RCC 7860 (cell line): Measurements from ENCODE around the gene SNX10.
"Not testable (repeated sequence)": the region's sequence is repeated elsewhere in the genome, so short reads cannot be mapped to it uniquely, and the experiment has no call there.

Source experiments
- DNase-seq: peaks from one replicate; pipeline ENCODE4 v3.0.0-alpha.2; 2015; ENCODE audit warnings: low spot score
- FAIRE-seq: peaks from 2 replicates; lab custom pipeline; 2012; peaks lifted over from hg19 to GRCh38; lab: Jason Lieb, UNC

SNX10 gene, protein sequence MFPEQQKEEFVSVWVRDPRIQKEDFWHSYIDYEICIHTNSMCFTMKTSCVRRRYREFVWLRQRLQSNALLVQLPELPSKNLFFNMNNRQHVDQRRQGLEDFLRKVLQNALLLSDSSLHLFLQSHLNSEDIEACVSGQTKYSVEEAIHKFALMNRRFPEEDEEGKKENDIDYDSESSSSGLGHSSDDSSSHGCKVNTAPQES

DNA sequence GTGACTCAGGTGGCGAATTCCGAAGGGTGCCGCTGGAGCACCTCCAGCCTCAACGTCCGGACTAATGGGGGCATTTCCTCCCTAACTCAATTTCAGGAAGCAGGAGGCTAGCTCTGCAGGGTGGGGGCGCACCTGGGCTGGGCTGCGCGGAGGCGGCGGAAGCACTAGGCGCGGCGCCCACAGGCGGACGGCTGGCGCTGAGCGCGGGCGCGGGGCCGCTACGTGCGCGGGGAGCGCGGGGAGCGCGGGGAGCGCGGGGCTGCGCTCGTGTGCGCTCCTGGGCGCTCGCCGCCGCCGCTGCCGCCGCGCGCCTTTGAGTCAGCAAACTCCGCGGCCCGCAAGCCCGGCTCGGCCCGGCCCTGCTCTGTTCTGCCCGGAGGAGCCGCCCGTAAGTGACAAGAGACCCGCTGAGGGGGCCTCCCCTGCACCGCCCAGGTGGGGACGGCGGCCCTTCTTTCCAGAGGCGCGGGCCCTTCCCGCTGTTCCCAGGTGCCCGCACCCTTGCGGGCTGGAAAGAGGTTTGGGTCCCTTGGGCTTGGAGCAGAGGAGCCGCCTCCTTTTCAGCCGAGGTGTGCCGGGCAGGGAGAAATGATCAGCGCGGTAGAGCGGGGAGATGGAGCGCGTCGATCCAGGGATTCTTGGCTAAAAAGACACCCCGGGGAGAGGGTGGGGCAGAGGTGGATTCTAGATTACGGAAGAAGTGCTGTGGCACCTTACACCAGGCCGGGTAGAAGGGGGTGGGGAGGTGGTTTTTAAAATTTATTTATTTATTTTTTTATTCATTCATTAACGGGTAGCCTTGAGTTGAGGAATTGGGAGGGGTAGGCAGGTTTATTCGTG, at the start of gene SNX10:
TSS of gene SNX10 (plus strand) at position 164 of the 840 bp plus-strand sequence. CDS start 54,581 bp downstream, outside the sequence.
- FAIRE-seq (no peak), DNase-seq (peak; percentile 59)

DNA sequence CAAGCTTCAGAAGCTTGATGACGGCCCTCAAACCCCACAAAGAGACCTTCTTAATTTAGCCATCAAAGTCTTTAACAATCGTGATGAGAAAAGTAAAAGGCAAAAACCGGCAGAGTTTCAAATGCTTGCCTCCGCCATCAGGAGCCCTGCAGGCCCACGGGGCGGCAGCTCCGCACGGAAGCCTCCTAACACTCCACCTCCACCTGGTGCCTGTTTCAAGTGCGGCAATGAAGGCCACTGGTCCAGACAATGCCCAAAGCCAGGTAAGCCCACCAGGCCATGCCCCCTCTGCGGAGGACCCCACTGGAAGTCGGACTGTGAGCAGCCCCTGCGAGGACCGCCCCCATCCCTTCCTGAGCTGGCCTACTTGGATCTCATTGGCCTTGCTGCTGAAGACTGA, 46.5 kb upstream of the SNX10 start:
- FAIRE-seq: no peak
- no peak for DNase-seq

DNA sequence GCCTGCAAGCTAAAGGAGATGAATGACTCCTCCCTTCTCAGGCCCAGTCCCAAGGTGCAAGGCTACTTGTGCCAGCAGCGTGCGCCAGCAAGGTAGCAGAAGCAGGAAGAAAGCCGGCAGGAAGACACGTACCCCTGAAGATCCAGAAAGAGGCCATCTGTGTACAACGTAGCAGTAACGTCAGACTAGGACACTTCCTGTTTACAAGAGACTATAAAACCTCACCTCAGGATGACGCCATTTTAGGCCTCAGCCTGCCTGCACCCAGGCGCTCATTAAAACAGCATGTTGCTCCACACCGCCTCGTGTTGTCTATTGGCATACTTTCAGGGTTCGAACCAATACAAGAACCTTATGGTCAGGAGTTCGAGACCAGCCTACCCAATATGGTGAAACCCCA, 41.4 kb upstream of the SNX10 start:
- no peak for FAIRE-seq

DNA sequence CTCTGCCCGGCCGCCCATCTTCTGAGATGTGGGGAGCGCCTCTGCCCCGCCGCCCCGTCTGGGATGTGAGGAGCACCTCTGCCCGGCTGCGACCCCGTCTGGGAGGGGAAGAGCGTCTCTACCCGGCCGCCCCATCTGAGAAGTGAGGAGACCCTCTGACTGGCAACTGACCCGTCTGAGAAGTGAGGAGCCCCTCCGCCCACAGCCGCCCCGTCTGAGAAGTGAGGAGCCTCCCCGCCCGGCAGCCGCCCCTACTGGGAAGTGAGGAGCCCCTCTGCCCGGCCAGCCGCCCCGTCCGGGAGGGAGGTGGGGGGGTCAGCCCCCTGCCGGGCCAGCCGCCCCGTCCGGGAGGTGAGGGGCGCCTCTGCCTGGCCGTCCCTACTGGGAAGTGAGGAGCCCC, 29.8 kb upstream of the SNX10 start:
- DNase-seq, FAIRE-seq: not testable (repeated sequence)

More for the DNA sequence above, 41.4 kb upstream of the SNX10 start:
- DNase-seq: no peak

DNA sequence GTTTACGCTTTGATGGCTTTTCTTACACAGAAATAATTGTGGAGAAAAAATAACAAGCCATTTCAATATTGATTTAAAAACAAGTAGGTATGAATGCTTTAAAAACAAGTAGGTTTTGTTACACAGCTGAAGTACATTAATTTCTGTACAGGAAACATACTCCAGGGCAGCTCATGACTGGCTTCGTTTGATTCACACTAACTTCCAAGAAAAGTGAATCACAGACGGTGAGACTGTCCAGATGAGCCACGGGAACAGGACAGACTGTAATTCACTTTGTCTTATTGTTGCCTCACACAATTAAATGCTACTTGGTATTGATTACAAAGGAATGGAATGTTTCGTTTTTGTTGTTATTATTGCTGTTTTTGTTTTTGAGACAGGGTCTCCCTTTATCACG, 26.6 kb upstream of the SNX10 start:
- DNase-seq (no peak), FAIRE-seq (no peak)

DNA sequence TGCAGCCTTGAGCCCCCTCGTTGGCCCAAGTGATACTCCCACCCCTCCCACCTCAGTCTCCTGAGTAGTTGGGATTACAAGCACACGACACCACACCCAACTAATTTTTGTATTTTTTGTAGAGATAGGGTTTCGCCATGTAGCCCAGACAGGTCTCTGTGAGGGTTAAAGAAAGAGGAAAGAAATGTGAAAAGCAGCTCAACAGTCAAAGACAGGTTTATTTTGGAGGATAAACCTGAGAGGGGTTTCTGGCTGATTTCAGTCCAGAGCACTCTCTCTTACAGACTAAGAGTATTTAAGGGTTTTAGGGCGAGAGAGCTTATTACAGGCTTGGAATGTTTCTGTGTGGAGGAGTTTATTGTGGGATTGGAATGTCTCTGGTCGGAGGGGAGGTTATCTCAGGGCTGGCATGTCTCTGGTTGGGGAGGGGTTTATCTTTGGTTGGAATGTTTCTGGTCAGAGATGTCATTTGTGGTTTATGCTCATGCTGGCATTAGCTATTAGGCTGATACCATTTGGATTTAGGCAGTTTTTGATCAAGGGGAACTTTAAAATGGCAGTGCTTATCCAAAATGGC, 26.1 kb upstream of the SNX10 start:
- no peak for FAIRE-seq

DNA sequence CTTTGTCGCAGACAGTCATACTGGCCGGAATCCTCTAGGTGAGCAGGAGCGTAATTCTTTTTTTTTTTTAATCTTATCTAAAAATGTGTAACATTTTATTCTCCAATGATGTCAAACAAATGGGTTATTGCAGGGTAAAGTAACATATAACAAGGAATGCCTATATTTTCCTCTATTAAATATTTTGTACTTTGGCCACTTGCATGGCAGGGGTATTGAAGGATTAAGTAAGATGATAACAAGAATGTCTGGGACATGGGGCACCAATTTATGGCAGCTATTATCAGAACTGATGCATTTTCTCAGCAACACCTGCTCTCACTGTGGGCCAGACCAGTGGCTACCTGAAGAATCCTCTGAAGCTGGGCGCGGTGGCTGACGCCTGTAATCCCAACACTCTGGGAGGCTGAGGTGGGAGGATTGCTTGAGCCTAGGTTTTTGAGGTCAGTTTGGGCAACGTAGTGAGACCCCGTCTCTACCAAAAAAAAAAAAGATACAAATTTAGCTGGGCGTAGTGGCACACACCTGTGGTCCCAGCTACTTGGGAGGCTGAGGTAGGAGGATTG, 24.0 kb upstream of the SNX10 start:
- FAIRE-seq (no peak), DNase-seq (no peak)

More for the DNA sequence above, 26.1 kb upstream of the SNX10 start:
- DNase-seq: peak; percentile 45

DNA sequence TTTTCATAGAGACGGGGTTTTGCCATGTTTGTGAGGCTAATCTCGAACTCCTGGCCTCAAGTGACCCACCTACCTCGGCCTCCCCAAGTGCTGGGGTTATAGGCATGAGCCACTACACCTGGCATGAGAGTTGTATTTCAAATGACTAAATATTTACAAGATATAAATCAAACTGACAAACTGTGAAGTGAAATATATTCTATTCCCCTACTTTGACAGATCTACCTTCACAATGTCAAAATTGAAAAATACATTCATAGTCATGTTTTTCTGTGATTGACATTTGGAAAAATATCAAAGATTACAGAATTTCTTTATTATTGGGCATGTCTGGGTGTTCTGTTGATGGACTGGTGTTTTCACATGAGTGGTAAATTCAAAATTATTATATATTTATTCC, 16.4 kb upstream of the SNX10 start:
- FAIRE-seq: no peak

DNA sequence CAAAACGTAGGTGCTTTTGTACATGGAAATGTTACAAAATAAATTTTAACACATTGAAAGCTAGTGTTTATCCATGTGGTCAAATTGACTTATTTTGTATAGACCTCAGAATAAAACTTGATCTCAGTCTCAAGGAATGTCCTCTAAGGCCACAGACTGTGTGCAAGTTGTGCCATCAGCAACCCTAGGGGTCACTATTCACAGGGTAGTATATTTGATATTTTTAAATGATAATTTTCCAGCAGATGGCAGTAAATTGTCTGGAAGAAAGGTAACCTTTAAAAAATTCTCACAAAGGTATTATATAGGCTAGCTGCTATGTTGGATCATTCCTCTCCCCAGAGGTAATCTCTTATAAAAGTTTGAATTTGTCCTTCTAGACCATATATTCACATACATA, 12.9 kb upstream of the SNX10 start:
- FAIRE-seq (peak; percentile 87), DNase-seq (peak; percentile 60)

More for the DNA sequence above, 16.4 kb upstream of the SNX10 start:
- no peak for DNase-seq

DNA sequence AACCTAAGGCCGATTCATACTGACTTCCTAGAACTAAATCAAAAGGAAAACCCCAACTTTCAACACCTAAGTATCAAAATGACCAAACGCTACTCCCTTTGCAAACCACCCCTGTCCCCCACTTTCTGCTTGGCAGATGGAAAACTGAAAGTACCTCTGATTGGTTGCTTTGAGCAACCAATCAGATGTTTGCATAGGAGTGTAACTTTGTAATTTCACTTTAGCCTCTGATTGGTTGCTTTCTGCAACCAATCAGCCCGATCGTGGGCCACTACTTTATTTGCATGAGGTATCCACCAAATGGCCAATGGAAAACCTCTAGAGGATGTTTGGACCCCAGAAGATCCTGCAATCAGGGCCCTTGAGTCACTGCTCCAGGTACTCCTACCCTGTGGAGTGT, 12.3 kb upstream of the SNX10 start:
- DNase-seq: no peak
- FAIRE-seq: no peak

DNA sequence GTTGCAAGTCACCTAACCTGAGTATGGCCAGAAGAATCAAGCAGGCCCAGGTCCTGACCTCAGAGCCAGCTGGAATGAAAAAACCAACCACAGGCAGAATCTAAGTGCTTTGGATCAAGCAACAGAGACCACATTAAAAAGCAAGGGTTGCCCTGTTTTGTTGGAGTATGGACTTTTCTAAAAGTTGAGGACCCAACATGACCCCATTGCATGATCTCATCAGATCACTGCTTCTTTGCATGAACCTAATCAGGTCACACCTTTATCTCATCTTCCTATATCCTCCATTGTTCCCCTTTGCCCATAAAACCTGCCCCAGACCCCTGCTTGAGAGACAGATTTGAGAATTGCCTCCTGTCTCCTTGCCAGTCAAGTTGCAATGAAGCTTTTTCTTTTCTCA, 11.6 kb upstream of the SNX10 start:
- DNase-seq (no peak), FAIRE-seq (no peak)

DNA sequence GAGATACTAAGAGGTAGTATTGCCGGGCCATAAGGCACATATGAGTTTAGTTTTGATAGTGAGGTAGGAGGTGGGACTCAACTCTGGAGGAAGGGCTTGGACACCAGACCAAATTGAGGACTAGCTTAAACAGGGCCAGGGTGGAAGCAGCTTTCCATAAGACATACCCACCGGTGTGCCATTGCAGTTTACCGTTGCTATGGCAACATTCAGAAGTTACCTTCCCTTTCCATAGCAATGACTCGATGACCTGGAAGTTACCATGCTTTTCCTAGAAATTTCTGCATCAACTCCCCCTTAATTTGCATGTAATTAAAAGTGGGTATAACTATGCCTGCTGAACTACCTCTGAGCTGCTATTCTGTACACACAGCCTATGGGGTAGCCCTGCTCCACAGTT, 10.9 kb upstream of the SNX10 start:
- DNase-seq (no peak), FAIRE-seq (no peak)

DNA sequence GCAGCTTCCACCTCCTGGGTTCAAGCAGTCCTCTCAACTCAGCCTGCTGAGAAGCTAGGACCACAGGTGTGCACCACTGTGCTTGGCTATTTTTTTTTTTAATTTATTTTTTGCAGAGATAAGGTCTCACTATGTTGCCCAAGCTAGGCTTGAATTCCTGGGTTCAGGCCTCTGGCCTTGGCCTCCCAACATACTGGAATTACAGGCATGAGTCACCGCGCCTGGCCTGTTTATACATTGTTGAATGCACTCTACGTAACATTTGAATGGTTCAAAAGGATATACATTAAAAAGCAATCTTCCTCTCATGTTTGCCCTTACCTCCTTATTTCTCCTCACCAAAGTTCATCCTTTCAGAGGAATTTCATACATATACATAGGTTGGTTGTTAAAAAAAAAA, 7.2 kb upstream of the SNX10 start:
- no peak for FAIRE-seq
- DNase-seq: no peak

DNA sequence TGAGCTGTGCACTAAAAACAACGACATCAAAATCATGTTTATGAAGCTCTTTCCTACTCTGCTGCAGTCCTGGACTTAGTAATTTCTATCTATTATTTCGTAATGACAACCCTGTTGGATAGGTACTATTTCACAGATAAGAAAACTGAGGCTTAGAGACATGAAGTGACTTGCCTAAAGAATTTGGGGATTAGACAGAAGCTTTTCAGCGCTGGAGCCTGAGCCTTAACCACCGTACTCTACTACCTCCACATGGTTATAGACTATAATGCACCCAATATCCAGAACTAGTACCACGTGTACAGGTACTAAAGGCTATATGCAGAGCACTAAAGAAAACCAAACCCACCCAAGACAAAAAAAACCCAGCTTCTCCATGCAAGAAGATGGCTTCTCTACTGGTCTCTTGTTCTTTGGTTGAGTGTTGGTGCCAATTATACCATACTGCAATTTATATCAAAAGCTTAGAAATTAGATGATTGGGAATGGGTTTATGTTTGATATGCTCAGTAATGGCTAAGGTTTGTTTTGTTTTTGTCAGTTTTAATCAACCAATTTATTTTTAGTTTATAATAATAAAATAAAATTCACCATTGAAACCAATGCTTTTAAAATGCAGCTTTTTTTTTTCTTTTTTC, 6.5 kb upstream of the SNX10 start:
- FAIRE-seq (no peak), DNase-seq (no peak)

DNA sequence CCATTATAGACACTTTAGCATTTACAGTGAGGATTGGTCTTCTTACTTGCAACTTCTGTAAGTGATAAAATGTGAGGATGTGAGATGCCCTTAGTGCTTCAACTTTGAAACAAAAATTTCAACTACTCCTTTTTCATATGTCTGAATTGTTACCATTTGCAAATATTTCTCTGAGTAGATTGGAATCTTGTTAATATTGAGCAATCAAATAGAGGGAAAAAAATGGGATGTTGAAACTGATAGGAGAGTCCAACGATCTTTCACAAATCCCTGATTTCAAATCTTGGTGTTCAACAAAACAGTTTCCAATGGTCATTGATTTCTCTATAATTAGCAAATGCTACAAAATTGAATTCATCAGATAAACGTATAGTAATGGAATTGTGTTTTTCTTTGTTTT, 5.5 kb upstream of the SNX10 start:
- DNase-seq (no peak), FAIRE-seq (no peak)

DNA sequence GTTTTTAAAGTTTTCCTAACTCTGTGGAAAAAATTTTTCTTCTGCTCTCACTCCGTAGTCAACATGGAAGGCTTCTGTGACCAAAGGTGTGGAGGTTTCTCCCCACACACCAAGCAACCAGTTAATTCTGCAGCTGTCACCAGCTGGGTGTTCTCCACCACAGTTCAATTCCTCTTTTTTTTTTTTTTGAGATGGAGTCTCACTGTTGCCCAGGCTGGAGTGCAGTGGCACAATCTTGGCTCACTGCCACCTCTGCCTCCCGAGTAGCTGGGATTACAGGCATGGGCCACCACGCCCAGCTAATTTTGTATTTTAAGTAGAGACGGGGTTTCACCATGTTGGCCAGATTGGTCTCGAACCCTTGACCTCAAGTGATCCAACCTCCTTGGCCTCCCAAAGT, 3.5 kb upstream of the SNX10 start:
- not testable (repeated sequence) for DNase-seq, FAIRE-seq

DNA sequence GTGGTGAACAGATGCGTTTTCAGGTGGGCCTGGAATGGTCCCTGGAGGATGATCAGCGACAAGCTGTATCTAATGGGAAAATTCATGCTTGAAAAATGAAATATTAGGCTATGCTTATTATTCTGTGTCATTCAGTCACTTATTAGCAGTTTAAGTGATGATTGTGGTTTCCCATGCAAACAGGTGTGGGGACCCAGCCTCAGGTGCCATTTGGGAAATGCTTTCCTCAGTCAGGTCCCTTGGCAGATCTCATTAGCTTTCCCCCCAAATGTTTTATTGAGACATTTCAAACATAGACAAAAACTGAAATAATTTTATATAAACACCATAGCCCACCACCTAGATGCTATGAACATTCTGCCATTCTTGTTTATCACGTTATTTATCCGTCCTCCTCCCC, 411 bp upstream of the SNX10 start:
- no peak for DNase-seq
- FAIRE-seq: no peak

DNA sequence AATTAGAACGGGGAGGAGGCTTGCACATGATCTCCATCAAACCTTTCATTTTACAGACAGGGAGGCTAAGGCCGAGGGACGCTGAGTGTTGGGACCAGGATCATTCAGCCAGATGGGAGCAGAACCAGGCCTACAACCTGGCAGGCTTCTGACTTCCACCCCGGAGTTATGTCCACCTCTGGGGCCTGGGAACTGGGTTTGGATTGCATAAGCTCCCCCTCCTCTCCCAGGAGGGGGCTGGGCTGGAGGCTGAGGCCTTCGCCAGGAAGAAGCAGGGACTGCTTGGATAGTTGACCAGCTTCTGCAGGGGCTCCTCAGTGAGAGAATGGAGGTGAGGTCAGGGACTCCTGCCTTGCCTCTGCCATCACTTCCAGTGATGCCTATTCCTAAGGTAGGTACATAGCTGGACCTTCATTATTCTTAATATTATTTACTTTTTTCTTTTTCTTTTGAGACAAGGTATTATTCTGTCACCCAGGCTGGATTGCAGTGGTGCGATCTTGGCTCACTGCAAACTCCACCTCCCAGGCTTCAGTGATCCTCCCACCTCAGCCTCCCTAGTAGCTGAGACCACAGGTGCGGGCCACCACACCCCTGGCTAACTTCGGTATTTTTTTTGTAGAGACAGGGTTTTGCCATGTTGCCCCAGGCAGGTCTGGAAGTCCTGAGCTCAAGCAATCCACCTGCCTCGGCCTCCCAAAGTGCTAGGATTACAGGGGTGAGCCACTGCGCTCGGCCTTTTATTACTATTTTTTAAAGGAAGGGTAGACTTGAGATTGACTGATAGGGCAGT, 1.3 kb downstream of the SNX10 start:
- no peak for FAIRE-seq
- no peak for DNase-seq

DNA sequence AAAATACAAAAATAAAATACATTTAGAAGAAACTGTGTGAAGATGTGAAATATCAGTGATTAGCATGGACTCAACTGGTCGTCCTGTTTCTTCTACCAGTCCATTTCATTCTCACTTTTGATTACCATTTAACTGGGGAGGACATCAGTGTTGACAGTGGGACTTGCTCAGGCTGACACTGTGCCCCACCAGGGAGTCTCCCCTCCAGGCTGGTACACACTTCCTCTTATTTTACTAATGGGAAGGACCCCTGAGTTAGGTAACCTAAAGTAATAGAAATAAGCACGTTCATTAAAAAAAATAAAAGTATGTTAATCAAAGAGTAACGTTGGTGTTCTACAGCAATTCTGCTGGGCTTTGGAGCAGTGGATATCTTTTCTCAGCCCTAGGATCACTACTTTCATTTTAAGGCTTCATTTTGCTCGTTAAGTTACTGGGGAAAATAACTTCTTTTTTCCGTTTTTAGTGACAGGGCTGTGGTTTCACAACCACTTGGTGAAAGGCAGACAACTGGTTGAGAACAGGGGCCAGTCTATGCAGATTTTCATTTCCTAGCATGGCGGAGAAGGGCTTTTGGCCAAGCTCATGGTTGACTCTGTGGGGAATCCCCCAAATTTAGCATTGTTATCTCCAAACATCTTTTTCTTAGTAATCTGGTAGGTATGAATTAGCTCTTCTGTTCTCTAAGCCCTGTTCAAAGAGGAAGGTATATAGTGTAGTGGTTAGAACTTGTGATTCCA, 2.1 kb downstream of the SNX10 start:
- FAIRE-seq: no peak
- DNase-seq: no peak

DNA sequence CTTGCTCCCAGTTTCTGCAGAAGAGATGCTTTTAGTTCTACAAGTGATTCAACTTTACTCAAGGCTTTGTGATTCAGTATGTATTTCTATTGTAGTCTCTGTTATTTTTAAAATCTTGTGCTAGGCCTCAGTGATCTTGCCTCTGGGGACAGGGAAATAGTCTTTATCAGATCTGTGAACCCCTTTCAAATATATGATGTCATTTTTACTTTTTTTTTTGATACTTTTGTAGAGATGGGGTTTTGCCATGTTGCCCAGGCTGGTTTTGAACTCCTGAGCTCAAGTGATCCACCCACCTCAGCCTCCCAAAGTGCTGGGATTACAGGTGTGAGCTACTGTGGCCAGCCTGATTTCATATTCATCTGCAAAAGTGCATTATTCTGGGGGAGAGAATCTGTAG, 3.4 kb downstream of the SNX10 start:
- FAIRE-seq (no peak), DNase-seq (no peak)
